ENCODE results near the gene IL21R.
"Not testable (repeated sequence)": the region's sequence is repeated elsewhere in the genome, so short reads cannot be mapped to it uniquely, and the experiment has no call there.

- not testable (repeated sequence) for TF ChIP-seq EZH2 (optimal IDR thresholded peaks at IDR 0.05; ENCODE audit: low read depth, low read length); CTCF (IDR thresholded peaks at IDR 0.05; ENCODE audit: low read length); EZH2phosphoT487 (IDR thresholded peaks at IDR 0.05; ENCODE audit: low read length)
These were observed 31.2 kb downstream of the IL21R start for GRCh38 chr16:27433191-27433590.

Measured in MM.1S (cell line).